Measurements from ENCODE around the gene SMURF1. TPM values are rescaled to one million over a fixed set of nuclear protein-coding genes. Genes with fewer than 3 reads are reported as not detected.

SMURF1 gene
- total and polyA plus RNA-seq, 2 of the 4 experiments (the other 2 are of a cell fraction): 13.4 to 20.3 TPM

- ChIA-PET POLR2A (ENCODE audit: unreplicated experiment) (no interaction called here), CTCF (no interaction called here)
- DNase-seq: no peak
Measured at GRCh38 chr7:99143521-99143852, 421 bp downstream of the SMURF1 start.

More at GRCh38 chr7:99143521-99143852, 421 bp downstream of the SMURF1 start:
- intact Hi-C loops (cut with micrococcal nuclease) (loop anchor here (2.0 to 5.0 kb wide), 2 partner anchors 71 to 184 kb away; partner anchors contain the start of gene ARPC1A), dilution Hi-C loops (cut with HindIII; ENCODE audit: low sequenced_read_pairs, unreplicated experiment) (no loop called here), in situ Hi-C loops (cut with MboI; ENCODE audit: low sequenced_read_pairs) (no loop called here)
- Histone ChIP-seq H2BK5ac (ENCODE audit: low read depth, low read length, poor library complexity, severe bottlenecking) (peak overlapping the region; percentile 91), H3K4me1 (ENCODE audit: control insufficient read depth, insufficient read depth, low read length) (peaks cover 5% of the 10 kb centered on the region), H4K5ac (ENCODE audit: low read depth, low read length) (no peak overlapping the region; the same call in 1 of the 2 replicates), H3K9me3 (ENCODE audit: control insufficient read depth, insufficient read depth, low read length) (no peaks in the 10 kb centered on the region), H2BK15ac (ENCODE audit: low read depth, low read length) (no peak overlapping the region), H2BK120ac (ENCODE audit: low read depth, low read length) (no peak overlapping the region), H3K36me3 (ENCODE audit: control insufficient read depth, insufficient read depth, low read length) (no peaks in the 10 kb centered on the region), H2AK5ac (ENCODE audit: low read depth, low read length) (no peak overlapping the region), H2AFZ (replicated peaks; ENCODE audit: low read length, poor library complexity) (peak overlapping the region; percentile 91), H4K20me1 (ENCODE audit: insufficient read depth, low read length) (peaks cover 29% of the 10 kb centered on the region), H2BK20ac (ENCODE audit: low read depth, low read length) (no peak overlapping the region), H3K9me1 (ENCODE audit: insufficient read depth, low read length) (no peaks in the 10 kb centered on the region; the same call in 1 of the 2 replicates), H3K9ac (ENCODE audit: low read depth, low read length) (peak overlapping the region; percentile 92), H3K56ac (ENCODE audit: extremely low read depth, insufficient read depth, low read length) (no peak overlapping the region), H3K18ac (ENCODE audit: low read depth, low read length) (no peak overlapping the region; the same call in 1 of the 2 replicates), H3K4me2 (ENCODE audit: low read depth, low read length) (no peak overlapping the region), H3K27ac (ENCODE audit: insufficient read depth, low read length) (peak overlapping the region; percentile 94), H3K27me3 (ENCODE audit: control insufficient read depth, insufficient read depth, low read length) (no peaks in the 10 kb centered on the region), H4K8ac (ENCODE audit: low read depth in 2 of 2, low read length in 2 of 2) (no peak overlapping the region), H4K91ac (ENCODE audit: insufficient read depth, low read depth, low read length) (no peak overlapping the region), H3K79me1 (ENCODE audit: low read depth in 1 of 2, low read length in 2 of 2) (peaks cover 8 to 26% of the 10 kb centered on the region in 2 experiments; a peak in 3 of 4 replicates), H3K4me3 (ENCODE audit: insufficient read depth, low read depth, low read length) (peak overlapping the region; percentile 99), H3K4ac (ENCODE audit: low read depth, low read length) (no peak overlapping the region), H2AK9ac (replicated peaks; ENCODE audit: low read depth, low read length, poor library complexity) (peak overlapping the region; percentile 88), H3K23ac (ENCODE audit: low read depth, low read length) (no peak overlapping the region), H3K14ac (replicated peaks; ENCODE audit: low read depth, low read length) (no peak overlapping the region)
- WGBS, 2 experiments (ENCODE audit: extremely low coverage in 2 of 2, insufficient read length in 1 of 2): 0% methylated on average over 28 of the region's 46 CpGs; no CpG with 5 or more reads in 1 of the 2 experiments
- TF ChIP-seq CEBPB (IDR thresholded peaks at IDR 0.05; ENCODE audit: low read depth, low read length): no peak
- no peak for TF ChIP-seq USF2 (IDR thresholded peaks at IDR 0.05; ENCODE audit: low read depth, low read length)
- no peak for TF ChIP-seq ELK1 (IDR thresholded peaks at IDR 0.05; ENCODE audit: borderline replicate concordance, low read depth, low read length)
- no peak for TF ChIP-seq MXI1 (IDR thresholded peaks at IDR 0.05; ENCODE audit: borderline replicate concordance, low read depth, low read length)
- TF ChIP-seq CTCF (conservative IDR thresholded peaks at IDR 0.05; ENCODE audit: low read depth, low read length): no peak
- TF ChIP-seq SMC3 (IDR thresholded peaks at IDR 0.05; ENCODE audit: low read depth, low read length): no peak
- TF ChIP-seq POLR2A (IDR thresholded peaks at IDR 0.05; ENCODE audit: low read depth, low read length): 0 out of 2 replicates have a peak, but pooled peaks have one; percentile 24
- TF ChIP-seq RAD21 (IDR thresholded peaks at IDR 0.05; ENCODE audit: low read length): no peak
- no peak for TF ChIP-seq MAFK (IDR thresholded peaks at IDR 0.05; ENCODE audit: low read depth, low read length)
- peak; percentile 7 for ATAC-seq (ENCODE audit: low read depth)
- no TSS peak for BruUV-seq (replicated peaks)
